ENCODE data around the gene GABRA4. TPM values are rescaled to one million over a fixed set of nuclear protein-coding genes. Genes with fewer than 3 reads are reported as not detected.

The GABRA4 gene
- polyA plus RNA-seq, 3 donors = not detected

DNA sequence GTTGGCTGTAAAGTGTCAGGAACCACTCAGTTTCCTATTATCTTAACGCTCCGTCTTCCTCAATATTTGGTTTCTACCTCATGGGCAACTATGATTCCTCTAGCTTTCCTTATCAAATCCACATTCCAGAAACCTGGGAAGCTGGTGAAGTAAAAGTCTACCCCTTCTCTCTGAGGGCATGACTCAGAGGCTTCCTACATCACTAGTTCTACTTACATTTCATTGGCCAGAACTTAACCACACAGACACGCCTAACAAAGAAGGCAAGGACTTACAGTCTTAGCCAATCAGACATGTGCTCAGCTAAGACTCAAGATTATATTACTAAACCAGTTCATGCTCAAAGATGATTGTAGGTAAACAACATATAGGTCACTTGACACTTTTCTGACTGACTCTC, 114.7 kb downstream of the GABRA4 start:
- H3K4me3 Mint-ChIP-seq = no peak overlapping the region
- peaks cover 0 to 8% (median 1%) of the 10 kb centered on the region in 3 donors for H3K27me3 Mint-ChIP-seq (ENCODE audit: low read depth in 3 of 3)
- Histone ChIP-seq H4K20me1 (ENCODE audit: insufficient read depth, low read length) (no peaks in the 10 kb centered on the region), H3K27ac (ENCODE audit: low read depth in 1 of 2, low read length in 2 of 2) (no peak overlapping the region), H3K9me3 (replicated peaks in 1 of 2; ENCODE audit: control insufficient read depth in 1 of 2, insufficient read depth in 1 of 2, low read length in 2 of 2) (no peaks in the 10 kb centered on the region), H3K9ac (ENCODE audit: insufficient read depth, low read length, poor library complexity, severe bottlenecking) (no peak overlapping the region), H3K4me1 (ENCODE audit: control insufficient read depth in 1 of 2, insufficient read depth in 2 of 2, low read length in 2 of 2) (no peaks in the 10 kb centered on the region), H3K36me3 (replicated peaks in 1 of 2; ENCODE audit: control insufficient read depth in 1 of 2, insufficient read depth in 2 of 2, low read length in 2 of 2) (no peaks in the 10 kb centered on the region), H3K27me3 (ENCODE audit: control insufficient read depth in 2 of 2, insufficient read depth in 2 of 2, low read length in 2 of 2) (no peaks in the 10 kb centered on the region), H3K79me2 (ENCODE audit: insufficient read depth, low read length) (no peaks in the 10 kb centered on the region), H3K4me2 (replicated peaks; ENCODE audit: extremely low read depth, low read length, poor library complexity, severe bottlenecking) (no peak overlapping the region), H2AFZ (ENCODE audit: insufficient read depth, low read depth, low read length, poor library complexity, severe bottlenecking) (no peak overlapping the region), H3K4me3 (replicated peaks in 1 of 3; ENCODE audit: low read depth in 2 of 3, low read length in 3 of 3) (no peak overlapping the region)
- TF ChIP-seq, protein P1, sequence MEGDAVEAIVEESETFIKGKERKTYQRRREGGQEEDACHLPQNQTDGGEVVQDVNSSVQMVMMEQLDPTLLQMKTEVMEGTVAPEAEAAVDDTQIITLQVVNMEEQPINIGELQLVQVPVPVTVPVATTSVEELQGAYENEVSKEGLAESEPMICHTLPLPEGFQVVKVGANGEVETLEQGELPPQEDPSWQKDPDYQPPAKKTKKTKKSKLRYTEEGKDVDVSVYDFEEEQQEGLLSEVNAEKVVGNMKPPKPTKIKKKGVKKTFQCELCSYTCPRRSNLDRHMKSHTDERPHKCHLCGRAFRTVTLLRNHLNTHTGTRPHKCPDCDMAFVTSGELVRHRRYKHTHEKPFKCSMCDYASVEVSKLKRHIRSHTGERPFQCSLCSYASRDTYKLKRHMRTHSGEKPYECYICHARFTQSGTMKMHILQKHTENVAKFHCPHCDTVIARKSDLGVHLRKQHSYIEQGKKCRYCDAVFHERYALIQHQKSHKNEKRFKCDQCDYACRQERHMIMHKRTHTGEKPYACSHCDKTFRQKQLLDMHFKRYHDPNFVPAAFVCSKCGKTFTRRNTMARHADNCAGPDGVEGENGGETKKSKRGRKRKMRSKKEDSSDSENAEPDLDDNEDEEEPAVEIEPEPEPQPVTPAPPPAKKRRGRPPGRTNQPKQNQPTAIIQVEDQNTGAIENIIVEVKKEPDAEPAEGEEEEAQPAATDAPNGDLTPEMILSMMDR (IDR thresholded peaks at IDR 0.05) = no peak
- intact Hi-C loops (cut with micrococcal nuclease) = no loop called here
- no peaks in the 10 kb centered on the region for H3K36me3 Mint-ChIP-seq
- WGBS (ENCODE audit: insufficient coverage) = no CpG with 5 or more reads among the region's 3 CpGs
- DNase-seq = no peak
- no peaks in the 10 kb centered on the region for H3K4me1 Mint-ChIP-seq
- peaks cover 0 to 8% (median 0%) of the 10 kb centered on the region in 7 donors for H3K9me3 Mint-ChIP-seq
- H3K27ac Mint-ChIP-seq = no peak overlapping the region

DNA sequence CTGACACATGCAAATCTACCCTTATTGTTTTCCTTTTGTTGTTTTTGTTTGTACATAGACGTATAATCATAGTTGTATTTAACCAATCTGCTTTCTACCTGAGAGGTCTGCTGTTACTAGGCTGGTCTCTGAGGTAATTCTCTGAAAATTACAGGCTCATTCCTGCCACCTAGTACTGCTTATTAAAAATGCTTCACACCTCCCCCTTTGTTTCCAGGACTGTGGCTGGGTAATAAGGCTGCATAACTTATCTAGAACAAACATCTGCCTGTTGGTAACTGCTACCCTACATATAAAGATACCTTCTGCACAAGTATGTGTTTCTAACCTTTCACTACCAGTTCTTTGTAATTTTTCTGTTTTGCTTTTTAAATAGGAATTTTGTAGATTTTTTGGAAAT, 118.6 kb downstream of the GABRA4 start:
- DNase-seq = no peak
- Mint-ChIP-seq H3K4me3 (no peak overlapping the region), H3K27me3 (ENCODE audit: low read depth in 3 of 3) (peaks cover 0 to 2% (median 1%) of the 10 kb centered on the region in 3 donors), H3K9me3 (peaks cover 0 to 7% (median 0%) of the 10 kb centered on the region in 7 donors), H3K36me3 (no peaks in the 10 kb centered on the region), H3K27ac (no peak overlapping the region), H3K4me1 (no peaks in the 10 kb centered on the region)
- WGBS (ENCODE audit: insufficient coverage) = no CpG with 5 or more reads among the region's 1 CpG
- intact Hi-C loops (cut with micrococcal nuclease) = no loop called here
- TF ChIP-seq, protein P1 (IDR thresholded peaks at IDR 0.05) = no peak
- no peak overlapping the region for H3K4me3 ChIP-seq (replicated peaks in 1 of 3; ENCODE audit: low read depth in 2 of 3, low read length in 3 of 3)
- no peaks in the 10 kb centered on the region for H3K36me3 ChIP-seq (replicated peaks in 1 of 2; ENCODE audit: control insufficient read depth in 1 of 2, insufficient read depth in 2 of 2, low read length in 2 of 2)
- H4K20me1 ChIP-seq (ENCODE audit: insufficient read depth, low read length) = no peaks in the 10 kb centered on the region
- H3K79me2 ChIP-seq (ENCODE audit: insufficient read depth, low read length) = no peaks in the 10 kb centered on the region
- no peak overlapping the region for H3K27ac ChIP-seq (ENCODE audit: low read depth in 1 of 2, low read length in 2 of 2)
- no peaks in the 10 kb centered on the region for H3K4me1 ChIP-seq (ENCODE audit: control insufficient read depth in 1 of 2, insufficient read depth in 2 of 2, low read length in 2 of 2)
- no peaks in the 10 kb centered on the region for H3K27me3 ChIP-seq (ENCODE audit: control insufficient read depth in 2 of 2, insufficient read depth in 2 of 2, low read length in 2 of 2)
- no peaks in the 10 kb centered on the region for H3K9me3 ChIP-seq (replicated peaks in 1 of 2; ENCODE audit: control insufficient read depth in 1 of 2, insufficient read depth in 1 of 2, low read length in 2 of 2)
- H3K9ac ChIP-seq (ENCODE audit: insufficient read depth, low read length, poor library complexity, severe bottlenecking) = no peak overlapping the region
- H3K4me2 ChIP-seq (replicated peaks; ENCODE audit: extremely low read depth, low read length, poor library complexity, severe bottlenecking) = no peak overlapping the region
- H2AFZ ChIP-seq (ENCODE audit: insufficient read depth, low read depth, low read length, poor library complexity, severe bottlenecking) = no peak overlapping the region
